PFSK-1 (cell line): ENCODE results near the gene HAUS3.

Experiments
- SIN3A ChIP-seq: IDR thresholded peaks from 2 replicates; pipeline ENCODE4 v1.6.1; 2012; ENCODE audit warnings: mild to moderate bottlenecking, low read length, moderate library complexity, borderline replicate concordance; ENCODE audit not compliant: insufficient read depth
- TF ChIP-seq, protein P1 (sequence below), 2 experiments: IDR thresholded peaks; 2 replicates each; pipeline versions ENCODE4 v1.6.1 to v1.8.0; 2011 to 2012; ENCODE audit warnings: low read depth in 2 of 2, low read length in 2 of 2, control low read depth in 1 of 2, inconsistent platforms in 1 of 2, mild to moderate bottlenecking in 1 of 2, moderate library complexity in 1 of 2; ENCODE audit not compliant: insufficient read depth in 1 of 2

DNA sequence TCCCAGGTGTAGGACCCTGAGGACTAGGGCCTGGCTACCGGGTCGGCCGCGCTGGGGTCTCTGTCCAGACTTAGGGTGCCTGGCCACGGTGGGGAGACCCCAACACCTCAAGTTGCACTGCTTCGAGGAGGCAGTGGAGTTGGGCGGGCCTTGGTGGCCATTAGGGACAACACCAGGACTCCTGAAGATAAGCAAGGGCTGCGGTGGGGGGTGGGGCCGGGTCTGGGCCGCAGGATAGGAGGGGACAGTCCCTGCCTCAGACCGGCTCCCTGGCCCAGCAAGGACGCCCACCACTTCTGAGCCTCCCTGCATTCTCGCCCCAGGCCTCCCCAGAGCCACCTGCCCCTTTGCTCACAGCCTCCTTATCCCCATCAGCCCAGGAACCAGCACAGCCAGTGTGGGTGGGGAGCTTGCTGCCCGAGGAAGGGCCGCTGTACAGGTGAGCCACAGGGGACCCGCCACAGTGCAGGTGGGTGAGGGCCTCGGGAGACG, 25.4 kb upstream of the HAUS3 start:
- no peak for TF ChIP-seq SIN3A
- TF ChIP-seq, protein P1, sequence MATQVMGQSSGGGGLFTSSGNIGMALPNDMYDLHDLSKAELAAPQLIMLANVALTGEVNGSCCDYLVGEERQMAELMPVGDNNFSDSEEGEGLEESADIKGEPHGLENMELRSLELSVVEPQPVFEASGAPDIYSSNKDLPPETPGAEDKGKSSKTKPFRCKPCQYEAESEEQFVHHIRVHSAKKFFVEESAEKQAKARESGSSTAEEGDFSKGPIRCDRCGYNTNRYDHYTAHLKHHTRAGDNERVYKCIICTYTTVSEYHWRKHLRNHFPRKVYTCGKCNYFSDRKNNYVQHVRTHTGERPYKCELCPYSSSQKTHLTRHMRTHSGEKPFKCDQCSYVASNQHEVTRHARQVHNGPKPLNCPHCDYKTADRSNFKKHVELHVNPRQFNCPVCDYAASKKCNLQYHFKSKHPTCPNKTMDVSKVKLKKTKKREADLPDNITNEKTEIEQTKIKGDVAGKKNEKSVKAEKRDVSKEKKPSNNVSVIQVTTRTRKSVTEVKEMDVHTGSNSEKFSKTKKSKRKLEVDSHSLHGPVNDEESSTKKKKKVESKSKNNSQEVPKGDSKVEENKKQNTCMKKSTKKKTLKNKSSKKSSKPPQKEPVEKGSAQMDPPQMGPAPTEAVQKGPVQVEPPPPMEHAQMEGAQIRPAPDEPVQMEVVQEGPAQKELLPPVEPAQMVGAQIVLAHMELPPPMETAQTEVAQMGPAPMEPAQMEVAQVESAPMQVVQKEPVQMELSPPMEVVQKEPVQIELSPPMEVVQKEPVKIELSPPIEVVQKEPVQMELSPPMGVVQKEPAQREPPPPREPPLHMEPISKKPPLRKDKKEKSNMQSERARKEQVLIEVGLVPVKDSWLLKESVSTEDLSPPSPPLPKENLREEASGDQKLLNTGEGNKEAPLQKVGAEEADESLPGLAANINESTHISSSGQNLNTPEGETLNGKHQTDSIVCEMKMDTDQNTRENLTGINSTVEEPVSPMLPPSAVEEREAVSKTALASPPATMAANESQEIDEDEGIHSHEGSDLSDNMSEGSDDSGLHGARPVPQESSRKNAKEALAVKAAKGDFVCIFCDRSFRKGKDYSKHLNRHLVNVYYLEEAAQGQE (IDR thresholded peaks at IDR 0.05; ENCODE audit: insufficient read depth in 1 of 2, low read depth in 2 of 2, low read length in 2 of 2): no peak
